K562 (cell line): ENCODE measurements around the gene ARMH4. TPM values are rescaled to one million over a fixed set of nuclear protein-coding genes. Genes with fewer than 3 reads are reported as not detected.

Source experiments
- ATAC-seq: fragments of 200-7000 bp; cut with Tn5 transposase; 3 replicates; pipeline ENCODE4 v1.9.1; 2020; ENCODE audit warnings: moderate library complexity
- BruUV-seq: library from RNA; stranded (reverse); fragments of 400-500 nt; replicated peaks from 2 replicates; lab custom pipeline; 2021; lab: Mats Ljungman, UMichigan
- CTCF ChIA-PET: fragments of 300-600 bp; formaldehyde crosslinking; extraction: SDS; loops from one replicate; lab custom pipeline; 2021; ENCODE audit warnings: low intra/inter-chr PET ratio; lab: Yijun Ruan, JAX
- POLR2A ChIA-PET: fragments of 300-600, 350-650 bp; sonication (Branson Sonifier 250); formaldehyde crosslinking; extraction: SDS; loops from one replicate; lab custom pipeline; 2021; ENCODE audit warnings: antibody characterized with exemption, inconsistent platforms; lab: Yijun Ruan, JAX
- DNase-seq, 4 experiments: peaks; one replicate each; pipeline versions ENCODE4 v3.0.0 to v3.0.0-alpha.2; 2011 to 2018; ENCODE audit warnings: low spot score in 3 of 4, mixed read lengths in 3 of 4; ENCODE audit errors: extremely low read depth in 1 of 4
- FAIRE-seq: peaks from 2 replicates; lab custom pipeline; 2011; peaks lifted over from hg19 to GRCh38; lab: Jason Lieb, UNC
- H2AFZ ChIP-seq: 2 replicates; pipeline ENCODE4 v1.6.0; 2011; ENCODE audit warnings: low read depth, low read length, control low read depth, inconsistent platforms
- H3K27ac ChIP-seq: fragments of 200-600 bp; 3 replicates; pipeline ENCODE4 v1.8.0; 2011; ENCODE audit warnings: low read depth, mild to moderate bottlenecking, control low read depth, inconsistent platforms, low read length, moderate library complexity, mixed read lengths; ENCODE audit errors: extremely low read depth
- H3K27me3 ChIP-seq, 2 experiments: fragments of 300-600 bp in 1 of 2; 2 replicates in 1 of 2; 3 replicates in 1 of 2; pipeline versions ENCODE4 v1.6.0 to v1.8.0; 2011; ENCODE audit warnings: inconsistent platforms in 2 of 2, low read length in 2 of 2, mild to moderate bottlenecking in 1 of 2, mixed read lengths in 1 of 2, moderate library complexity in 1 of 2; ENCODE audit not compliant: control insufficient read depth in 2 of 2, insufficient read depth in 2 of 2
- H3K36me3 ChIP-seq: fragments of 300-600 bp; 3 replicates; pipeline ENCODE4 v1.8.0; 2011; ENCODE audit warnings: mild to moderate bottlenecking, low read length, inconsistent platforms; ENCODE audit not compliant: control insufficient read depth, insufficient read depth
- H3K4me1 ChIP-seq, 2 experiments: fragments of 200-600 bp in 1 of 2; replicated peaks in 1 of 2; 2 replicates in 1 of 2; 3 replicates in 1 of 2; pipeline versions ENCODE4 v1.5.1 to v1.8.0; 2011; ENCODE audit warnings: inconsistent platforms in 2 of 2, low read length in 2 of 2, mild to moderate bottlenecking in 1 of 2, mixed read lengths in 1 of 2, moderate library complexity in 1 of 2; ENCODE audit not compliant: control insufficient read depth in 2 of 2, insufficient read depth in 2 of 2
- H3K4me2 ChIP-seq: 2 replicates; pipeline ENCODE4 v1.6.1; 2011; ENCODE audit warnings: low read length, control low read depth, inconsistent platforms, mixed read lengths; ENCODE audit not compliant: insufficient read depth
- H3K4me3 ChIP-seq: fragments of 200-600 bp; sonication (generic), shearing (Covaris generic); 2 replicates; pipeline ENCODE4 v1.5.1; 2016; ENCODE audit warnings: control low read depth, inconsistent platforms
- H3K79me2 ChIP-seq: fragments of 200-600 bp; 3 replicates; pipeline ENCODE4 v1.8.0; 2011; ENCODE audit warnings: low read length, inconsistent platforms; ENCODE audit not compliant: control insufficient read depth, insufficient read depth
- H3K9ac ChIP-seq, 2 experiments: 2 replicates each; pipeline versions ENCODE4 v1.6.0 to v1.6.1; 2011; ENCODE audit warnings: low read depth in 2 of 2, low read length in 2 of 2, control low read depth in 1 of 2, inconsistent platforms in 1 of 2, mild to moderate bottlenecking in 1 of 2, mixed read lengths in 1 of 2; ENCODE audit not compliant: insufficient read depth in 1 of 2
- H3K9me1 ChIP-seq: one replicate; pipeline ENCODE4 v1.6.0; 2011; ENCODE audit warnings: inconsistent platforms, mild to moderate bottlenecking, low read length, moderate library complexity; ENCODE audit not compliant: control insufficient read depth, insufficient read depth
- H3K9me3 ChIP-seq: replicated peaks from 2 replicates; pipeline ENCODE4 v1.5.1; 2011; ENCODE audit warnings: low read depth, low read length, inconsistent platforms; ENCODE audit not compliant: control insufficient read depth, insufficient read depth
- H4K20me1 ChIP-seq: replicated peaks from 2 replicates; pipeline ENCODE4 v1.6.1; 2011; ENCODE audit warnings: low read length, inconsistent platforms, mixed read lengths; ENCODE audit not compliant: control insufficient read depth, insufficient read depth
- ARHGAP35 ChIP-seq: fragments of 450-650 bp; IDR thresholded peaks from 2 replicates; pipeline ENCODE4 v1.6.1; 2018; ENCODE audit not compliant: partially characterized antibody
- CBFA2T3 ChIP-seq: fragments of 450-650 bp; IDR thresholded peaks from 2 replicates; pipeline ENCODE4 v1.6.1; 2017
- ELK1 ChIP-seq: sonication (generic); formaldehyde crosslinking; IDR thresholded peaks from 2 replicates; pipeline ENCODE4 v1.8.1; 2022; ENCODE audit warnings: missing genetic modification reagents
- ESRRB ChIP-seq: fragments of 250-450 bp; sonication (Bioruptor Pico); IDR thresholded peaks from 2 replicates; pipeline ENCODE4 v1.5.0; 2020; ENCODE audit warnings: mild to moderate bottlenecking, moderate library complexity, borderline replicate concordance
- ILF3 ChIP-seq: fragments of 450-650 bp; IDR thresholded peaks from 2 replicates; pipeline ENCODE4 v1.6.1; 2018; ENCODE audit warnings: antibody characterized with exemption, mild to moderate bottlenecking, moderate library complexity, borderline replicate concordance
- NFIX ChIP-seq: fragments of 250-450 bp; sonication (Bioruptor Pico); IDR thresholded peaks from 2 replicates; pipeline ENCODE4 v1.4.0; 2020; ENCODE audit warnings: low read depth, mild to moderate bottlenecking, moderate library complexity
- POLR3A ChIP-seq: IDR thresholded peaks from 2 replicates; pipeline ENCODE4 v1.6.1; 2011; ENCODE audit warnings: borderline replicate concordance, mild to moderate bottlenecking, moderate library complexity; ENCODE audit not compliant: insufficient read length, insufficient read depth; ENCODE audit errors: extremely low read depth
- SLC30A9 ChIP-seq: fragments of 250-450 bp; sonication (Bioruptor Pico); IDR thresholded peaks from 2 replicates; pipeline ENCODE4 v1.8.0; 2022; ENCODE audit warnings: mild to moderate bottlenecking, moderate library complexity
- TEAD4 ChIP-seq, 2 experiments: sonication (generic) in 1 of 2; formaldehyde crosslinking in 1 of 2; IDR thresholded peaks; 2 replicates each; pipeline versions ENCODE4 v1.6.1 to v1.8.0; 2012 to 2022; ENCODE audit warnings: borderline replicate concordance in 1 of 2, inconsistent platforms in 1 of 2, low read length in 1 of 2, mild to moderate bottlenecking in 1 of 2, missing genetic modification reagents in 1 of 2
- ZNF184 ChIP-seq: sonication (generic); formaldehyde crosslinking; IDR thresholded peaks from 2 replicates; pipeline ENCODE4 v1.5.0; 2020; ENCODE audit warnings: missing genetic modification reagents
- WGBS: fragments of 100-300 bp; shearing (Covaris generic); methylation state at CpG from one replicate; pipeline ENCODE4 v1.1.6; 2016; ENCODE audit warnings: low coverage, mixed read lengths; ENCODE audit not compliant: insufficient coverage; ENCODE audit errors: missing lambda C conversion rate; 5-methylcytosine and 5-hydroxymethylcytosine counted together
- in situ Hi-C: fragments of 300-500 bp; cut with MboI; formaldehyde crosslinking; loops from 4 replicates; pipeline ENCODE4 v1.15.0; 2018; ENCODE audit warnings: inconsistent platforms, mixed read lengths
- intact Hi-C: fragments of 100-400 bp; cut with micrococcal nuclease; formaldehyde crosslinking; loops from 2 replicates; pipeline ENCODE4 v1.14.2; 2022
- polyA plus RNA-seq, 8 experiments: library from polyadenylated mRNA; depleted of rRNA in 4 of 8; stranded (reverse) in 5 of 8; unstranded in 3 of 8; fragments of >200 nt; fragmentation: Nextera tagmentation in 2 of 8; fragmentation: Illumina TruSeq in 1 of 8; extraction: Ambion mirVana in 2 of 8; extraction: Trizol in 1 of 8; gene quantifications; 2 replicates each; pipeline versions ENCODE4 v1.2.1 to v1.2.3, GENCODE V29; 2011 to 2014; ENCODE audit warnings: inconsistent platforms in 1 of 8, missing spikeins in 1 of 8
- total RNA-seq, 7 experiments: library from RNA; depleted of rRNA in 6 of 7; stranded (reverse); fragments of >200 nt in 6 of 7; fragmentation: Illumina TruSeq in 2 of 7; extraction: Trizol in 2 of 7; gene quantifications; 2 replicates each; pipeline versions ENCODE4 v1.2.1 to v1.2.3, GENCODE V29; 2011 to 2021; ENCODE audit warnings: low replicate concordance in 1 of 7
- TF ChIP-seq, protein P1 (sequence below): fragments of 150-350 bp; conservative IDR thresholded peaks from 2 replicates; pipeline ENCODE4 v1.6.1; 2014; ENCODE audit warnings: low read length
- TF ChIP-seq, protein P2 (sequence below): fragments of 450-650 bp; IDR thresholded peaks from 2 replicates; pipeline ENCODE4 v1.6.1; 2017; ENCODE audit warnings: mild to moderate bottlenecking, moderate library complexity

ARMH4 gene
- total and polyA plus RNA-seq, 9 of the 15 experiments (the other 6 are each of a cell fraction or from before 2014, with no cell fraction given), result 0.06 to 0.98 (median 0.07) TPM; not detected in 2

DNA sequence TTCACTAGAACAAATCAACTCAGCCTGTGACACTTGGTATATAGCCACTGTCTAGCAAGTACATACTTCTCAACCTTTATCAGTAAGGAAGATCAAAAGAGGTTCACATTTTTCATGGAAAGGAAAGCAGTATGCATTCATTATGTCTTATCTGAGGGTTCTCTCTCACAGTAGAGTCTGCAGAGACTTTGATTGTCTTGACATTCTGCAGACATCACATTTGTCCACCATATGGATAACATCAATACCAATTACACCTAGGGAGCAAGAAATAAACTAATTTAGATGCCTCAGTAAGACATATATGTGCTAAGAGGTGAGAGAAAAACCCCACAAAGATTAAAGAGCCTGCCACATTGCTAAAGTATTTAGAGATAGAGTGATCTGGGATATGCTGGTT lies 175.3 kb downstream of the ARMH4 start:
- no peaks in the 10 kb centered on the region for H3K4me1 ChIP-seq
- H2AFZ ChIP-seq, result no peak overlapping the region
- no peak overlapping the region for H3K4me2 ChIP-seq
- H3K4me3 ChIP-seq, result no peak overlapping the region
- TF ChIP-seq TEAD4 (IDR thresholded peaks at IDR 0.05; ENCODE audit: low read length) (no peak), TEAD4 (CRISPR knock-in tag; IDR thresholded peaks at IDR 0.05; ENCODE audit: borderline replicate concordance) (no peak), ARHGAP35 (no peak), POLR3A (no peak), SLC30A9 (CRISPR knock-in tag) (no peak), ILF3 (no peak), CBFA2T3 (no peak), ZNF184 (CRISPR knock-in tag) (no peak)
- no peak for FAIRE-seq
- ChIA-PET POLR2A (no interaction called here), CTCF (no interaction called here)
- H3K9me3 ChIP-seq, result no peaks in the 10 kb centered on the region
- H3K36me3 ChIP-seq, result no peaks in the 10 kb centered on the region
- no peaks in the 10 kb centered on the region for H4K20me1 ChIP-seq
- ATAC-seq, result no peak
- H3K27ac ChIP-seq, result no peak overlapping the region
- no peaks in the 10 kb centered on the region for H3K79me2 ChIP-seq
- H3K27me3 ChIP-seq, result no peaks in the 10 kb centered on the region
- BruUV-seq, result no TSS peak
- intact Hi-C loops (no loop called here), in situ Hi-C loops (no loop called here)
- no peaks in the 10 kb centered on the region for H3K9me1 ChIP-seq
- DNase-seq, result no peak
- no peak overlapping the region for H3K9ac ChIP-seq

- ChIA-PET CTCF (no interaction called here), POLR2A (no interaction called here)
- Histone ChIP-seq H3K27me3 (no peaks in the 10 kb centered on the region), H4K20me1 (no peaks in the 10 kb centered on the region), H3K9ac (no peak overlapping the region), H3K36me3 (no peaks in the 10 kb centered on the region), H3K27ac (no peak overlapping the region), H3K9me3 (no peaks in the 10 kb centered on the region), H3K4me3 (no peak overlapping the region), H3K4me1 (no peaks in the 10 kb centered on the region), H2AFZ (no peak overlapping the region), H3K4me2 (no peak overlapping the region), H3K79me2 (no peaks in the 10 kb centered on the region), H3K9me1 (no peaks in the 10 kb centered on the region)
- no peak for FAIRE-seq
- DNase-seq, result no peak
- ATAC-seq, result no peak
- 0% methylated on average over 1 of the region's 1 CpG for WGBS
- BruUV-seq, result no TSS peak
- intact Hi-C loops, result no loop called here
- in situ Hi-C loops, result no loop called here
- TF ChIP-seq, protein P1, sequence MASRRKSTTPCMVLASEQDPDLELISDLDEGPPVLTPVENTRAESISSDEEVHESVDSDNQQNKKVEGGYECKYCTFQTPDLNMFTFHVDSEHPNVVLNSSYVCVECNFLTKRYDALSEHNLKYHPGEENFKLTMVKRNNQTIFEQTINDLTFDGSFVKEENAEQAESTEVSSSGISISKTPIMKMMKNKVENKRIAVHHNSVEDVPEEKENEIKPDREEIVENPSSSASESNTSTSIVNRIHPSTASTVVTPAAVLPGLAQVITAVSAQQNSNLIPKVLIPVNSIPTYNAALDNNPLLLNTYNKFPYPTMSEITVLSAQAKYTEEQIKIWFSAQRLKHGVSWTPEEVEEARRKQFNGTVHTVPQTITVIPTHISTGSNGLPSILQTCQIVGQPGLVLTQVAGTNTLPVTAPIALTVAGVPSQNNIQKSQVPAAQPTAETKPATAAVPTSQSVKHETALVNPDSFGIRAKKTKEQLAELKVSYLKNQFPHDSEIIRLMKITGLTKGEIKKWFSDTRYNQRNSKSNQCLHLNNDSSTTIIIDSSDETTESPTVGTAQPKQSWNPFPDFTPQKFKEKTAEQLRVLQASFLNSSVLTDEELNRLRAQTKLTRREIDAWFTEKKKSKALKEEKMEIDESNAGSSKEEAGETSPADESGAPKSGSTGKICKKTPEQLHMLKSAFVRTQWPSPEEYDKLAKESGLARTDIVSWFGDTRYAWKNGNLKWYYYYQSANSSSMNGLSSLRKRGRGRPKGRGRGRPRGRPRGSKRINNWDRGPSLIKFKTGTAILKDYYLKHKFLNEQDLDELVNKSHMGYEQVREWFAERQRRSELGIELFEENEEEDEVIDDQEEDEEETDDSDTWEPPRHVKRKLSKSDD, result no peak
- TF ChIP-seq NFIX (CRISPR knock-in tag), result no peak
- TF ChIP-seq ESRRB (CRISPR knock-in tag), result no peak
- no peak for TF ChIP-seq ELK1 (CRISPR knock-in tag)
- TF ChIP-seq, protein P2, sequence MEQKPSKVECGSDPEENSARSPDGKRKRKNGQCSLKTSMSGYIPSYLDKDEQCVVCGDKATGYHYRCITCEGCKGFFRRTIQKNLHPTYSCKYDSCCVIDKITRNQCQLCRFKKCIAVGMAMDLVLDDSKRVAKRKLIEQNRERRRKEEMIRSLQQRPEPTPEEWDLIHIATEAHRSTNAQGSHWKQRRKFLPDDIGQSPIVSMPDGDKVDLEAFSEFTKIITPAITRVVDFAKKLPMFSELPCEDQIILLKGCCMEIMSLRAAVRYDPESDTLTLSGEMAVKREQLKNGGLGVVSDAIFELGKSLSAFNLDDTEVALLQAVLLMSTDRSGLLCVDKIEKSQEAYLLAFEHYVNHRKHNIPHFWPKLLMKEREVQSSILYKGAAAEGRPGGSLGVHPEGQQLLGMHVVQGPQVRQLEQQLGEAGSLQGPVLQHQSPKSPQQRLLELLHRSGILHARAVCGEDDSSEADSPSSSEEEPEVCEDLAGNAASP, result no peak
Measured at GRCh38 chr14:57974896-57975295, 177.1 kb downstream of the ARMH4 start.
